ENCODE results near the gene PTPN4. TPM values are rescaled to one million over a fixed set of nuclear protein-coding genes. Genes with fewer than 3 reads are reported as not detected.

PTPN4 gene
- total and polyA plus RNA-seq, 3 donors from 2014 or later: 19.7 to 80.5 (median 58.5) TPM

DNA sequence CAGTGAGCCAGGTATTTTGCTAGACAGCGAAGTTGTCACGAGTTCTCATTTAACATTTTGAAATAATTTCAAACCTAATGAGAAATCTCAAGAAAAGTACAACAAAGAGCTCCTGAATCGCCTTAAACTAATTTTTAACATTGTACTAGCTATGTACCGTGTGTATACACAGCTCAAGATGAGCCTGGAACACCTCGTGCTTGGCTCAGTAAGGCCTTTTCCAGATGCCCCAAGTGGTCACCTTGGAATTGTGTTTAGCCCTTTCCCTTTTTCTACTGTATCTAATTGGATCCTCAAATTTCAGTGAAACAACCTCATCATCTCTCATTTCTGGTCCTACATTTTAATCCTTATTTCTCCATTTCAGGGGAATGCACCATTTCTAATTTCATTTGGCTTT lies 7.2 kb downstream of the PTPN4 start:
- intact Hi-C loops (cut with DNase I; ENCODE audit: low total_unique reads): no loop called here
- peaks cover 11% of the 10 kb centered on the region for H3K4me1 ChIP-seq
- WGBS, 2 donors: 48 to 56% methylated on average over 5 of the region's 5 CpGs
- no peaks in the 10 kb centered on the region for H3K36me3 ChIP-seq (ENCODE audit: low read depth, missing control alignments)
- H3K27me3 ChIP-seq: no peaks in the 10 kb centered on the region
- no peak overlapping the region for H3K4me3 ChIP-seq
- no peak overlapping the region for H3K27ac ChIP-seq
- no peak for DNase-seq
- no peaks in the 10 kb centered on the region for H3K9me3 ChIP-seq
- no peak for TF ChIP-seq POLR2A (IDR thresholded peaks at IDR 0.05)
- TF ChIP-seq, protein P1, sequence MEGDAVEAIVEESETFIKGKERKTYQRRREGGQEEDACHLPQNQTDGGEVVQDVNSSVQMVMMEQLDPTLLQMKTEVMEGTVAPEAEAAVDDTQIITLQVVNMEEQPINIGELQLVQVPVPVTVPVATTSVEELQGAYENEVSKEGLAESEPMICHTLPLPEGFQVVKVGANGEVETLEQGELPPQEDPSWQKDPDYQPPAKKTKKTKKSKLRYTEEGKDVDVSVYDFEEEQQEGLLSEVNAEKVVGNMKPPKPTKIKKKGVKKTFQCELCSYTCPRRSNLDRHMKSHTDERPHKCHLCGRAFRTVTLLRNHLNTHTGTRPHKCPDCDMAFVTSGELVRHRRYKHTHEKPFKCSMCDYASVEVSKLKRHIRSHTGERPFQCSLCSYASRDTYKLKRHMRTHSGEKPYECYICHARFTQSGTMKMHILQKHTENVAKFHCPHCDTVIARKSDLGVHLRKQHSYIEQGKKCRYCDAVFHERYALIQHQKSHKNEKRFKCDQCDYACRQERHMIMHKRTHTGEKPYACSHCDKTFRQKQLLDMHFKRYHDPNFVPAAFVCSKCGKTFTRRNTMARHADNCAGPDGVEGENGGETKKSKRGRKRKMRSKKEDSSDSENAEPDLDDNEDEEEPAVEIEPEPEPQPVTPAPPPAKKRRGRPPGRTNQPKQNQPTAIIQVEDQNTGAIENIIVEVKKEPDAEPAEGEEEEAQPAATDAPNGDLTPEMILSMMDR (IDR thresholded peaks at IDR 0.05): no peak

DNA sequence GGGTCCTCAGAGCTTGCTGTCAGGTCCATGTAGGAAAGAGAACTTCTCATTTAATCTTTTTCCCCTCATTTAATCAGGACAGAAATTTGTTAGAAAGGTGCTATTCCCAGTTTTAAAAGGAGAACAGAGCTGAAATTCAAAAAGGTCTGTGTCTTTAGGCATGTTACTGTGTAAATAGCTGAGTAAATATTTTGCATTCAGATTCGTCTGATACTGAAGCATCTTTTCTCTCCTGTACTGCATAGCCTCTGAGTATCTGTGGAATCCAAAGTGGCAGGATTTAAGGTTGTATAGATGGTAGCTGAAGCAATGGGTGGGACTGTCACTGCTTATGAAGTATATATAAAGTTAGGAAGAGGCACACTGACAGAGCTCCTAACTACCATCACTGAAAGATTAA lies 9.0 kb downstream of the PTPN4 start:
- no peaks in the 10 kb centered on the region for H3K36me3 ChIP-seq (ENCODE audit: low read depth, missing control alignments)
- no peaks in the 10 kb centered on the region for H3K9me3 ChIP-seq
- no peak for TF ChIP-seq POLR2A (IDR thresholded peaks at IDR 0.05)
- TF ChIP-seq, protein P1 (IDR thresholded peaks at IDR 0.05): no peak
- WGBS, 2 donors: 39 to 42% methylated on average over 1 of the region's 1 CpG
- H3K27ac ChIP-seq: no peak overlapping the region
- intact Hi-C loops (cut with DNase I; ENCODE audit: low total_unique reads): no loop called here
- no peak overlapping the region for H3K4me3 ChIP-seq
- DNase-seq: no peak
- H3K27me3 ChIP-seq: no peaks in the 10 kb centered on the region
- H3K4me1 ChIP-seq: peaks cover 4% of the 10 kb centered on the region

DNA sequence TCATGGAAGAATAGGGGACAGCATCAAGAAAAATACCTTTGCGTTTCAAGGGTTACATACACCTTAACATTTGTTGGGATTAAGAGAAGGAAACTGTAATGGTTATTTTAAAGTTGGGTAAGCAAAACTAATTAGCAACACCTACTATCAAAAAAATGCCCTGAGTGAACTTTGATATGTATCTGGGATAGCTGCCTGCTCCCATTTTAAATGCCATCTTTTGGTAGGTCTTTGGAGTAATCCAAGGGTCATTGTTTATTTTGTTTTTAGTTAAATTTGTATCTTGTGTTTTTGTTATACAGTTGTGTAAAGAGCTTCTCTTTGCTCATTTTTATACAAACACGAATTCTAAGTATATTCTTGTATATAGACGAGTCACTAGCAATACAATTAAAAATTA lies 9.9 kb downstream of the PTPN4 start:
- no peaks in the 10 kb centered on the region for H3K9me3 ChIP-seq
- whole genome bisulfite sequencing, 2 donors: 94 to 98% methylated on average over 3 of the region's 3 CpGs
- intact Hi-C loops (cut with DNase I; ENCODE audit: low total_unique reads): no loop called here

GRCh38 chr2:119771331-119771730 lies 11.6 kb downstream of the PTPN4 start:
- no peaks in the 10 kb centered on the region for H3K27me3 ChIP-seq
- TF ChIP-seq, protein P1 (IDR thresholded peaks at IDR 0.05): no peak
- no peak for TF ChIP-seq POLR2A (IDR thresholded peaks at IDR 0.05)

More for the DNA sequence above, 9.9 kb downstream of the PTPN4 start:
- H3K27ac ChIP-seq: no peak overlapping the region
- no peaks in the 10 kb centered on the region for H3K36me3 ChIP-seq (ENCODE audit: low read depth, missing control alignments)
- no peak for DNase-seq
- no peak overlapping the region for H3K4me3 ChIP-seq
- no peak for TF ChIP-seq POLR2A (IDR thresholded peaks at IDR 0.05)
- TF ChIP-seq, protein P1 (IDR thresholded peaks at IDR 0.05): no peak
- H3K4me1 ChIP-seq: peaks cover 4% of the 10 kb centered on the region
- H3K27me3 ChIP-seq: no peaks in the 10 kb centered on the region

GRCh38 chr2:119772128-119772527 lies 12.4 kb downstream of the PTPN4 start:
- intact Hi-C loops (cut with DNase I; ENCODE audit: low total_unique reads): no loop called here

More at GRCh38 chr2:119771331-119771730, 11.6 kb downstream of the PTPN4 start:
- H3K9me3 ChIP-seq: no peaks in the 10 kb centered on the region
- no peak overlapping the region for H3K27ac ChIP-seq
- no peak for DNase-seq
- H3K4me3 ChIP-seq: no peak overlapping the region
- no peaks in the 10 kb centered on the region for H3K36me3 ChIP-seq (ENCODE audit: low read depth, missing control alignments)
- 81 to 84% methylated on average over 2 of the region's 2 CpGs for WGBS, 2 donors
- intact Hi-C loops (cut with DNase I; ENCODE audit: low total_unique reads): no loop called here
- peaks cover 4% of the 10 kb centered on the region for H3K4me1 ChIP-seq

More at GRCh38 chr2:119772128-119772527, 12.4 kb downstream of the PTPN4 start:
- 56 to 60% methylated on average over 2 of the region's 2 CpGs for WGBS, 2 donors
- DNase-seq: no peak
- Histone ChIP-seq H3K4me1 (peaks cover 4% of the 10 kb centered on the region), H3K27me3 (no peaks in the 10 kb centered on the region), H3K27ac (no peak overlapping the region), H3K4me3 (no peak overlapping the region), H3K36me3 (ENCODE audit: low read depth, missing control alignments) (no peaks in the 10 kb centered on the region), H3K9me3 (no peaks in the 10 kb centered on the region)
- TF ChIP-seq, protein P1 (IDR thresholded peaks at IDR 0.05): no peak
- TF ChIP-seq POLR2A (IDR thresholded peaks at IDR 0.05): no peak

Measured in testis (tissue), 3 donors.